Measurements from ENCODE around the gene TBC1D26.
"Not testable (repeated sequence)": the region's sequence is repeated elsewhere in the genome, so short reads cannot be mapped to it uniquely, and the experiment has no call there.

TBC1D26 gene

GRCh38 chr17:15731900-15732299, at the start of gene TBC1D26:
TSS of gene TBC1D26 (plus strand) at chr17:15732283. CDS start at chr17:15735349, 3,066 bp downstream.
- not testable (repeated sequence) for DNase-seq

GRCh38 chr17:15683135-15683534, 48.9 kb upstream of the TBC1D26 start:
- not testable (repeated sequence) for DNase-seq

GRCh38 chr17:15683824-15684478, 48.1 kb upstream of the TBC1D26 start, which contains the start of gene TRIM16:
TSS of gene TRIM16 (minus strand) at chr17:15684311. CDS start at chr17:15651609, 32,702 bp downstream.
- peak in 1 of 2 experiments; percentile 31 for DNase-seq

- not testable (repeated sequence) for DNase-seq
Measured at GRCh38 chr17:15687494-15687893, 44.6 kb upstream of the TBC1D26 start.

- not testable (repeated sequence) for DNase-seq
Measured at GRCh38 chr17:15698967-15699366, 33.1 kb upstream of the TBC1D26 start.

- DNase-seq, result peak; percentile 100
Measured at GRCh38 chr17:15699413-15699924, 32.6 kb upstream of the TBC1D26 start, which contains the start of gene ZNF286A. TSS of gene ZNF286A (plus strand) at chr17:15699752. CDS start at chr17:15700330, 578 bp downstream.

GRCh38 chr17:15699937-15700336, 32.1 kb upstream of the TBC1D26 start:
- not testable (repeated sequence) for DNase-seq

- DNase-seq, result not testable (repeated sequence)
Measured at GRCh38 chr17:15704239-15704638, 27.8 kb upstream of the TBC1D26 start.

- DNase-seq, result not testable (repeated sequence)
Measured at GRCh38 chr17:15704813-15705212, 27.3 kb upstream of the TBC1D26 start.

- DNase-seq, result not testable (repeated sequence)
Measured at GRCh38 chr17:15708879-15709278, 23.2 kb upstream of the TBC1D26 start.

GRCh38 chr17:15716601-15717563, 15.2 kb upstream of the TBC1D26 start:
- DNase-seq, result not testable (repeated sequence)

- DNase-seq, result not testable (repeated sequence)
Measured at GRCh38 chr17:15730535-15730934, 1.5 kb upstream of the TBC1D26 start.

- DNase-seq, result not testable (repeated sequence)
Measured at GRCh38 chr17:15733174-15733789, 1.2 kb downstream of the TBC1D26 start.

GRCh38 chr17:15736578-15736977, 4.5 kb downstream of the TBC1D26 start:
- DNase-seq, result not testable (repeated sequence)

GRCh38 chr17:15738066-15738465, 6.0 kb downstream of the TBC1D26 start:
- no peak for DNase-seq

- not testable (repeated sequence) for DNase-seq
Measured at GRCh38 chr17:15739259-15739658, 7.2 kb downstream of the TBC1D26 start.

GRCh38 chr17:15740041-15740440, 8.0 kb downstream of the TBC1D26 start:
- DNase-seq, result not testable (repeated sequence)

- DNase-seq, result no peak
Measured at GRCh38 chr17:15740570-15741120, 8.6 kb downstream of the TBC1D26 start.

- DNase-seq, result no peak
Measured at GRCh38 chr17:15741624-15742023, 9.5 kb downstream of the TBC1D26 start.

GRCh38 chr17:15742051-15742795, 10.1 kb downstream of the TBC1D26 start:
- no peak for DNase-seq

- DNase-seq, result no peak
Measured at GRCh38 chr17:15742921-15743320, 10.8 kb downstream of the TBC1D26 start.
